Measurements from ENCODE around the gene SHANK1. TPM values are rescaled to one million over a fixed set of nuclear protein-coding genes. Genes with fewer than 3 reads are reported as not detected.

The SHANK1 gene
- total RNA-seq, 3 donors from 2014 or later (not counting 1 experiment from before 2014, with no cell fraction given): 0.05 to 0.75 (median 0.20) TPM

GRCh38 chr19:50632151-50632835, 87.3 kb downstream of the SHANK1 start:
- H3K4me3 ChIP-seq (ENCODE audit: low read length): no peak overlapping the region
- DNase-seq (no peak), ATAC-seq (no peak)
- Mint-ChIP-seq H3K36me3 (peaks cover 14% of the 10 kb centered on the region), H3K9me3 (peaks cover 0 to 2% of the 10 kb centered on the region in 2 donors), H3K27ac (no peak overlapping the region), H3K27me3 (ENCODE audit: low read depth in 2 of 2) (peaks cover 11 to 18% of the 10 kb centered on the region in 2 donors), H3K4me1 (no peaks in the 10 kb centered on the region), H3K4me3 (no peak overlapping the region)
- 85% methylated on average over 20 of the region's 20 CpGs for WGBS (ENCODE audit: insufficient coverage)
- H3K4me1 ChIP-seq (ENCODE audit: control insufficient read depth, insufficient read depth, low read length): no peaks in the 10 kb centered on the region
- no peaks in the 10 kb centered on the region for H3K36me3 ChIP-seq (ENCODE audit: control insufficient read depth, insufficient read depth, low read length)
- H3K27ac ChIP-seq (ENCODE audit: low read length): no peak overlapping the region
- peaks cover 20% of the 10 kb centered on the region for H3K9me3 ChIP-seq (ENCODE audit: control insufficient read depth, insufficient read depth, low read length)
- intact Hi-C loops (cut with micrococcal nuclease): no loop called here
- TF ChIP-seq CTCF (IDR thresholded peaks at IDR 0.05): no peak
- no peaks in the 10 kb centered on the region for H3K27me3 ChIP-seq (ENCODE audit: control insufficient read depth, insufficient read depth, low read length)

- peaks cover 14% of the 10 kb centered on the region for H3K36me3 Mint-ChIP-seq
These were observed 89.8 kb downstream of the SHANK1 start for GRCh38 chr19:50629801-50630200.

GRCh38 chr19:50629194-50629593, 90.4 kb downstream of the SHANK1 start:
- H3K9me3 ChIP-seq (ENCODE audit: control insufficient read depth, insufficient read depth, low read length): peaks cover 6% of the 10 kb centered on the region
- no peaks in the 10 kb centered on the region for H3K36me3 ChIP-seq (ENCODE audit: control insufficient read depth, insufficient read depth, low read length)
- no peak for DNase-seq
- H3K27me3 Mint-ChIP-seq (ENCODE audit: low read depth in 2 of 2): peaks cover 0 to 15% of the 10 kb centered on the region in 2 donors
- 88% methylated on average over 20 of the region's 20 CpGs for WGBS (ENCODE audit: insufficient coverage)
- no peaks in the 10 kb centered on the region for H3K4me1 Mint-ChIP-seq
- no peak overlapping the region for H3K27ac Mint-ChIP-seq
- no peak overlapping the region for H3K27ac ChIP-seq (ENCODE audit: low read length)
- H3K4me3 Mint-ChIP-seq: no peak overlapping the region
- intact Hi-C loops (cut with micrococcal nuclease): no loop called here
- no peaks in the 10 kb centered on the region for H3K27me3 ChIP-seq (ENCODE audit: control insufficient read depth, insufficient read depth, low read length)
- H3K4me3 ChIP-seq (ENCODE audit: low read length): no peak overlapping the region
- no peak for TF ChIP-seq CTCF (IDR thresholded peaks at IDR 0.05)
- no peak for ATAC-seq
- H3K9me3 Mint-ChIP-seq: peaks cover 0 to 2% of the 10 kb centered on the region in 2 donors
- no peaks in the 10 kb centered on the region for H3K4me1 ChIP-seq (ENCODE audit: control insufficient read depth, insufficient read depth, low read length)
- H3K36me3 Mint-ChIP-seq: peaks cover 12% of the 10 kb centered on the region

More at GRCh38 chr19:50629801-50630200, 89.8 kb downstream of the SHANK1 start:
- no peak overlapping the region for H3K4me3 Mint-ChIP-seq
- no peak for DNase-seq
- 85% methylated on average over 14 of the region's 14 CpGs for WGBS (ENCODE audit: insufficient coverage)
- Histone ChIP-seq H3K4me1 (ENCODE audit: control insufficient read depth, insufficient read depth, low read length) (no peaks in the 10 kb centered on the region), H3K9me3 (ENCODE audit: control insufficient read depth, insufficient read depth, low read length) (peaks cover 12% of the 10 kb centered on the region), H3K4me3 (ENCODE audit: low read length) (no peak overlapping the region), H3K36me3 (ENCODE audit: control insufficient read depth, insufficient read depth, low read length) (no peaks in the 10 kb centered on the region), H3K27ac (ENCODE audit: low read length) (no peak overlapping the region), H3K27me3 (ENCODE audit: control insufficient read depth, insufficient read depth, low read length) (no peaks in the 10 kb centered on the region)
- no peak overlapping the region for H3K27ac Mint-ChIP-seq
- H3K9me3 Mint-ChIP-seq: peaks cover 0 to 2% of the 10 kb centered on the region in 2 donors
- TF ChIP-seq CTCF (IDR thresholded peaks at IDR 0.05): no peak
- intact Hi-C loops (cut with micrococcal nuclease): no loop called here
- no peaks in the 10 kb centered on the region for H3K4me1 Mint-ChIP-seq
- peaks cover 0 to 15% of the 10 kb centered on the region in 2 donors for H3K27me3 Mint-ChIP-seq (ENCODE audit: low read depth in 2 of 2)
- ATAC-seq: no peak

- Mint-ChIP-seq H3K4me3 (no peak overlapping the region), H3K27ac (no peak overlapping the region), H3K27me3 (ENCODE audit: low read depth in 2 of 2) (peaks cover 0 to 15% of the 10 kb centered on the region in 2 donors), H3K9me3 (peaks cover 0 to 2% of the 10 kb centered on the region in 2 donors), H3K36me3 (peaks cover 6% of the 10 kb centered on the region), H3K4me1 (no peaks in the 10 kb centered on the region)
- Histone ChIP-seq H3K27ac (ENCODE audit: low read length) (no peak overlapping the region), H3K4me3 (ENCODE audit: low read length) (no peak overlapping the region), H3K27me3 (ENCODE audit: control insufficient read depth, insufficient read depth, low read length) (no peaks in the 10 kb centered on the region), H3K36me3 (ENCODE audit: control insufficient read depth, insufficient read depth, low read length) (no peaks in the 10 kb centered on the region), H3K9me3 (ENCODE audit: control insufficient read depth, insufficient read depth, low read length) (no peaks in the 10 kb centered on the region), H3K4me1 (ENCODE audit: control insufficient read depth, insufficient read depth, low read length) (no peaks in the 10 kb centered on the region)
- TF ChIP-seq CTCF (IDR thresholded peaks at IDR 0.05): no peak
- ATAC-seq: no peak
- WGBS (ENCODE audit: insufficient coverage): 88% methylated on average over 3 of the region's 7 CpGs
- intact Hi-C loops (cut with micrococcal nuclease): no loop called here
- DNase-seq: no peak
These were observed 91.1 kb downstream of the SHANK1 start for GRCh38 chr19:50628551-50628950.
